Endodermal cell (in vitro differentiated cells): ENCODE data around the gene SNX6. TPM values are rescaled to one million over a fixed set of nuclear protein-coding genes. Genes with fewer than 3 reads are reported as not detected.

Source experiments
- DNase-seq: peaks from one replicate; pipeline ENCODE4 v3.0.0-alpha.2; 2017
- H3K27ac ChIP-seq: 2 replicates; pipeline ENCODE4 v1.5.1; 2013; ENCODE audit warnings: mild to moderate bottlenecking, low read depth, low read length, moderate library complexity
- H3K27me3 ChIP-seq: 2 replicates; pipeline ENCODE4 v1.6.1; 2013; ENCODE audit warnings: mild to moderate bottlenecking, low read length, moderate library complexity; ENCODE audit not compliant: insufficient read depth, control insufficient read depth, poor library complexity, severe bottlenecking
- H3K36me3 ChIP-seq: 2 replicates; pipeline ENCODE4 v1.7.0; 2013; ENCODE audit warnings: mild to moderate bottlenecking, low read length, moderate library complexity; ENCODE audit not compliant: control insufficient read depth, insufficient read depth
- H3K4me1 ChIP-seq: one replicate; pipeline ENCODE4 v1.7.0; 2013; ENCODE audit warnings: low read length; ENCODE audit not compliant: control insufficient read depth, insufficient read depth
- H3K4me3 ChIP-seq: 2 replicates; pipeline ENCODE4 v1.5.1; 2013; ENCODE audit warnings: mild to moderate bottlenecking, low read length, moderate library complexity
- H3K9ac ChIP-seq: 2 replicates; pipeline ENCODE4 v1.6.1; 2013; ENCODE audit warnings: mild to moderate bottlenecking, low read length, moderate library complexity; ENCODE audit not compliant: poor library complexity, severe bottlenecking; ENCODE audit errors: extremely low read depth
- H3K9me3 ChIP-seq: 2 replicates; pipeline ENCODE4 v1.6.1; 2013; ENCODE audit warnings: mild to moderate bottlenecking, low read length, moderate library complexity; ENCODE audit not compliant: control insufficient read depth
- H3K27ac Mint-ChIP-seq: 2 replicates; pipeline ENCODE4 v1.8.0; 2020; ENCODE audit warnings: mixed read lengths
- H3K27me3 Mint-ChIP-seq: 2 replicates; pipeline ENCODE4 v1.8.0; 2021; ENCODE audit warnings: mild to moderate bottlenecking, mixed read lengths; ENCODE audit not compliant: insufficient read depth
- H3K36me3 Mint-ChIP-seq: 2 replicates; pipeline ENCODE4 v1.8.0; 2020; ENCODE audit warnings: low read depth, mixed read lengths
- H3K4me1 Mint-ChIP-seq: 2 replicates; pipeline ENCODE4 v1.8.0; 2020; ENCODE audit warnings: mixed read lengths
- H3K4me3 Mint-ChIP-seq: 2 replicates; pipeline ENCODE4 v1.8.0; 2020; ENCODE audit warnings: mild to moderate bottlenecking, moderate library complexity, mixed read lengths
- H3K9me3 Mint-ChIP-seq: 2 replicates; pipeline ENCODE4 v1.8.0; 2020; ENCODE audit warnings: mild to moderate bottlenecking, mixed read lengths
- CTCF ChIP-seq: fragments of 200-600 bp; sonication (generic); conservative IDR thresholded peaks from 2 replicates; pipeline ENCODE4 v1.5.0; 2021; ENCODE audit warnings: antibody characterized with exemption, mild to moderate bottlenecking
- WGBS, 2 experiments: methylation state at CpG; one replicate each; pipeline versions ENCODE4 v1.1.5 to v1.1.7; 2013; ENCODE audit warnings: missing lambda C conversion rate in 2 of 2, mixed read lengths in 1 of 2; ENCODE audit not compliant: insufficient coverage in 1 of 2, insufficient read length in 1 of 2; 5-methylcytosine and 5-hydroxymethylcytosine counted together
- total RNA-seq, 2 donors: library from RNA; stranded (reverse); fragmentation: NEBNext Ultra II Directional in 1 of 2; extraction: Animal tissue kit (Norgen Biotek cat#: 25700) in 1 of 2; gene quantifications; 2 replicates in 1 of 2; 3 replicates in 1 of 2; pipeline ENCODE4 v1.2.1, GENCODE V29; 2021

SNX6 gene
- total RNA-seq, 2 donors from 2014 or later = 69.6 to 73.2 TPM

GRCh38 chr14:34596891-34597290 lies 33.1 kb downstream of the SNX6 start:
- no peak for TF ChIP-seq CTCF
- H3K4me1 ChIP-seq = no peaks in the 10 kb centered on the region

GRCh38 chr14:34593740-34594375 lies 36.1 kb downstream of the SNX6 start:
- WGBS, 2 experiments = 90 to 96% methylated on average over 11 of the region's 11 CpGs
- H3K4me3 Mint-ChIP-seq = no peak overlapping the region
- H3K4me3 ChIP-seq = no peak overlapping the region
- no peaks in the 10 kb centered on the region for H3K9me3 ChIP-seq
- no peaks in the 10 kb centered on the region for H3K27me3 ChIP-seq
- DNase-seq = no peak
- no peak overlapping the region for H3K27ac Mint-ChIP-seq
- no peaks in the 10 kb centered on the region for H3K27me3 Mint-ChIP-seq
- H3K27ac ChIP-seq = no peak overlapping the region
- peaks cover 76% of the 10 kb centered on the region for H3K36me3 Mint-ChIP-seq
- H3K4me1 Mint-ChIP-seq = no peaks in the 10 kb centered on the region
- H3K4me1 ChIP-seq = no peaks in the 10 kb centered on the region
- no peak for TF ChIP-seq CTCF
- H3K36me3 ChIP-seq = peaks cover 66% of the 10 kb centered on the region
- H3K9me3 Mint-ChIP-seq = no peaks in the 10 kb centered on the region
- H3K9ac ChIP-seq = no peak overlapping the region

More at GRCh38 chr14:34596891-34597290, 33.1 kb downstream of the SNX6 start:
- H3K9me3 ChIP-seq = no peaks in the 10 kb centered on the region
- H3K36me3 ChIP-seq = peaks cover 72% of the 10 kb centered on the region
- H3K4me1 Mint-ChIP-seq = no peaks in the 10 kb centered on the region
- DNase-seq = no peak
- H3K27ac ChIP-seq = no peak overlapping the region
- H3K27me3 ChIP-seq = no peaks in the 10 kb centered on the region
- no peak overlapping the region for H3K4me3 ChIP-seq
- H3K9me3 Mint-ChIP-seq = no peaks in the 10 kb centered on the region
- no peak overlapping the region for H3K27ac Mint-ChIP-seq
- no peaks in the 10 kb centered on the region for H3K27me3 Mint-ChIP-seq
- peaks cover 72% of the 10 kb centered on the region for H3K36me3 Mint-ChIP-seq
- H3K4me3 Mint-ChIP-seq = no peak overlapping the region
- no peak overlapping the region for H3K9ac ChIP-seq
- 81 to 98% methylated on average over 2 to 3 of the region's 3 CpGs for WGBS, 2 experiments

- DNase-seq = no peak
- Histone ChIP-seq H3K27ac (no peak overlapping the region), H3K9me3 (no peaks in the 10 kb centered on the region), H3K36me3 (peaks cover 62% of the 10 kb centered on the region), H3K9ac (no peak overlapping the region), H3K27me3 (no peaks in the 10 kb centered on the region), H3K4me3 (no peak overlapping the region), H3K4me1 (no peaks in the 10 kb centered on the region)
- Mint-ChIP-seq H3K36me3 (peaks cover 72% of the 10 kb centered on the region), H3K9me3 (no peaks in the 10 kb centered on the region), H3K27ac (no peak overlapping the region), H3K4me3 (no peak overlapping the region), H3K27me3 (no peaks in the 10 kb centered on the region), H3K4me1 (no peaks in the 10 kb centered on the region)
- WGBS, 2 experiments = 96 to 100% methylated on average over 5 of the region's 5 CpGs
- TF ChIP-seq CTCF = no peak
Measured at GRCh38 chr14:34592623-34593022, 37.3 kb downstream of the SNX6 start.
